ENCODE data around the gene TULP1.

DNA sequence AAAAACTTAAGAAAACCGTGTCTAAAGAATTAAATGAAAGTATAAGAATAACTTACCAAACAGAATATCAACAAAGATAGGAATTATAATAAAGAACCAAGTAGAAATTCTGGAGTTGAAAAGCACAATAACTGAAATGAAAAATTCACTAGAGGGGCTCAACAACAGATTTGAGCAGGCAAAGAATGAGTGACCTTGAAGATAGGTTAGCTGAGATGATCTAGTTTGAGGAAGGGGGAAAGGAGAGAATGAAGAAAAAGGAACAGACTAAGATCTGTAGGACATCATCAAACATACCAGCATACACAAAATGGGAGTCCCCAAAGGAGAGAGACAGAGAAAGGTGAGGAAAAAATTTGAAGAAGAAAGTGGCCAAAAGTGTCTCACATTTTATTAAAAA lies 37.7 kb upstream of the TULP1 start:
- TF ChIP-seq, protein P1, sequence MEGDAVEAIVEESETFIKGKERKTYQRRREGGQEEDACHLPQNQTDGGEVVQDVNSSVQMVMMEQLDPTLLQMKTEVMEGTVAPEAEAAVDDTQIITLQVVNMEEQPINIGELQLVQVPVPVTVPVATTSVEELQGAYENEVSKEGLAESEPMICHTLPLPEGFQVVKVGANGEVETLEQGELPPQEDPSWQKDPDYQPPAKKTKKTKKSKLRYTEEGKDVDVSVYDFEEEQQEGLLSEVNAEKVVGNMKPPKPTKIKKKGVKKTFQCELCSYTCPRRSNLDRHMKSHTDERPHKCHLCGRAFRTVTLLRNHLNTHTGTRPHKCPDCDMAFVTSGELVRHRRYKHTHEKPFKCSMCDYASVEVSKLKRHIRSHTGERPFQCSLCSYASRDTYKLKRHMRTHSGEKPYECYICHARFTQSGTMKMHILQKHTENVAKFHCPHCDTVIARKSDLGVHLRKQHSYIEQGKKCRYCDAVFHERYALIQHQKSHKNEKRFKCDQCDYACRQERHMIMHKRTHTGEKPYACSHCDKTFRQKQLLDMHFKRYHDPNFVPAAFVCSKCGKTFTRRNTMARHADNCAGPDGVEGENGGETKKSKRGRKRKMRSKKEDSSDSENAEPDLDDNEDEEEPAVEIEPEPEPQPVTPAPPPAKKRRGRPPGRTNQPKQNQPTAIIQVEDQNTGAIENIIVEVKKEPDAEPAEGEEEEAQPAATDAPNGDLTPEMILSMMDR (IDR thresholded peaks at IDR 0.05; ENCODE audit: low read length), result no peak
- no peak for TF ChIP-seq EZH2 (IDR thresholded peaks at IDR 0.05; ENCODE audit: borderline replicate concordance, low read length)
